Measurements from ENCODE around the gene RIT2.

- TF ChIP-seq, protein P1, sequence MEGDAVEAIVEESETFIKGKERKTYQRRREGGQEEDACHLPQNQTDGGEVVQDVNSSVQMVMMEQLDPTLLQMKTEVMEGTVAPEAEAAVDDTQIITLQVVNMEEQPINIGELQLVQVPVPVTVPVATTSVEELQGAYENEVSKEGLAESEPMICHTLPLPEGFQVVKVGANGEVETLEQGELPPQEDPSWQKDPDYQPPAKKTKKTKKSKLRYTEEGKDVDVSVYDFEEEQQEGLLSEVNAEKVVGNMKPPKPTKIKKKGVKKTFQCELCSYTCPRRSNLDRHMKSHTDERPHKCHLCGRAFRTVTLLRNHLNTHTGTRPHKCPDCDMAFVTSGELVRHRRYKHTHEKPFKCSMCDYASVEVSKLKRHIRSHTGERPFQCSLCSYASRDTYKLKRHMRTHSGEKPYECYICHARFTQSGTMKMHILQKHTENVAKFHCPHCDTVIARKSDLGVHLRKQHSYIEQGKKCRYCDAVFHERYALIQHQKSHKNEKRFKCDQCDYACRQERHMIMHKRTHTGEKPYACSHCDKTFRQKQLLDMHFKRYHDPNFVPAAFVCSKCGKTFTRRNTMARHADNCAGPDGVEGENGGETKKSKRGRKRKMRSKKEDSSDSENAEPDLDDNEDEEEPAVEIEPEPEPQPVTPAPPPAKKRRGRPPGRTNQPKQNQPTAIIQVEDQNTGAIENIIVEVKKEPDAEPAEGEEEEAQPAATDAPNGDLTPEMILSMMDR (IDR thresholded peaks at IDR 0.05): no peak
- no peak for TF ChIP-seq POLR2A (IDR thresholded peaks at IDR 0.05)
These were observed 276.1 kb downstream of the RIT2 start for GRCh38 chr18:42839408-42839807.
